Smooth muscle cell (in vitro differentiated cells): Measurements from ENCODE around the gene DENND6A. TPM values are rescaled to one million over a fixed set of nuclear protein-coding genes. Genes with fewer than 3 reads are reported as not detected.

ENCODE experiments used
- DNase-seq: peaks from one replicate; lab custom pipeline; 2025; ENCODE audit not compliant: unreplicated experiment; lab: John Stamatoyannopoulos, UW
- H2AFZ ChIP-seq: fragments of 200-600 bp; sonication (generic); 2 replicates; pipeline ENCODE4 v1.6.0; 2016; ENCODE audit warnings: antibody characterized with exemption, low read depth, mild to moderate bottlenecking
- H3F3A ChIP-seq: fragments of 200-600 bp; sonication (generic); 2 replicates; pipeline ENCODE4 v1.6.0; 2017; ENCODE audit warnings: antibody characterized with exemption, low read depth
- H3K27ac ChIP-seq: fragments of 200-600 bp; sonication (generic); 2 replicates; pipeline ENCODE4 v1.5.1; 2016; ENCODE audit warnings: low read depth, mild to moderate bottlenecking
- H3K27me3 ChIP-seq: fragments of 200-600 bp; sonication (generic); 2 replicates; pipeline ENCODE4 v1.6.1; 2016; ENCODE audit warnings: low read depth, mild to moderate bottlenecking
- H3K36me3 ChIP-seq: fragments of 200-600 bp; sonication (generic); 2 replicates; pipeline ENCODE4 v1.5.1; 2016; ENCODE audit warnings: low read depth
- H3K4me1 ChIP-seq: fragments of 200-600 bp; sonication (generic); 2 replicates; pipeline ENCODE4 v1.5.1; 2016; ENCODE audit warnings: low read depth
- H3K4me2 ChIP-seq: fragments of 200-600 bp; sonication (generic); 2 replicates; pipeline ENCODE4 v1.6.0; 2016; ENCODE audit warnings: mild to moderate bottlenecking
- H3K4me3 ChIP-seq: fragments of 200-600 bp; sonication (generic); 2 replicates; pipeline ENCODE4 v1.5.1; 2016; ENCODE audit warnings: mild to moderate bottlenecking
- H3K79me2 ChIP-seq: fragments of 200-600 bp; sonication (generic); 2 replicates; pipeline ENCODE4 v1.6.0; 2016; ENCODE audit warnings: low read depth, mild to moderate bottlenecking
- H3K9ac ChIP-seq: fragments of 200-600 bp; sonication (generic); 2 replicates; pipeline ENCODE4 v1.6.0; 2016; ENCODE audit warnings: low read depth
- H3K9me3 ChIP-seq: fragments of 200-600 bp; sonication (generic); replicated peaks from 2 replicates; pipeline ENCODE4 v1.5.1; 2016; ENCODE audit warnings: low read depth
- H4K20me1 ChIP-seq: fragments of 200-600 bp; sonication (generic); 2 replicates; pipeline ENCODE4 v1.6.0; 2016; ENCODE audit warnings: low read depth
- WGBS: methylation state at CpG from one replicate; pipeline ENCODE4 v1.1.7; 2016; ENCODE audit warnings: low lambda C conversion rate; 5-methylcytosine and 5-hydroxymethylcytosine counted together
- polyA plus RNA-seq: library from polyadenylated mRNA; unstranded; fragments of >200 nt; fragmentation: Nextera tagmentation; extraction: Ambion mirVana; gene quantifications from 2 replicates; pipeline ENCODE4 v1.2.1, GENCODE V29; 2016
- total RNA-seq: library from RNA; depleted of rRNA; stranded (reverse); fragments of >200 nt; gene quantifications from 2 replicates; pipeline ENCODE4 v1.2.3, GENCODE V29; 2014
- TF ChIP-seq, protein P1 (sequence below): fragments of 200-600 bp; sonication (generic); IDR thresholded peaks from 2 replicates; pipeline ENCODE4 v1.5.1; 2017; ENCODE audit warnings: borderline replicate concordance, mild to moderate bottlenecking, antibody characterized with exemption; ENCODE audit not compliant: insufficient read depth, poor library complexity, severe bottlenecking

DENND6A gene
- total and polyA plus RNA-seq, 2 experiments from 2014 or later = 8.4 to 27.1 TPM

- H3K27me3 ChIP-seq = no peaks in the 10 kb centered on the region
- peaks cover 52% of the 10 kb centered on the region for H4K20me1 ChIP-seq
- DNase-seq = peak; percentile 75
- peak overlapping the region; percentile 99 for H3K9ac ChIP-seq
- TF ChIP-seq, protein P1, sequence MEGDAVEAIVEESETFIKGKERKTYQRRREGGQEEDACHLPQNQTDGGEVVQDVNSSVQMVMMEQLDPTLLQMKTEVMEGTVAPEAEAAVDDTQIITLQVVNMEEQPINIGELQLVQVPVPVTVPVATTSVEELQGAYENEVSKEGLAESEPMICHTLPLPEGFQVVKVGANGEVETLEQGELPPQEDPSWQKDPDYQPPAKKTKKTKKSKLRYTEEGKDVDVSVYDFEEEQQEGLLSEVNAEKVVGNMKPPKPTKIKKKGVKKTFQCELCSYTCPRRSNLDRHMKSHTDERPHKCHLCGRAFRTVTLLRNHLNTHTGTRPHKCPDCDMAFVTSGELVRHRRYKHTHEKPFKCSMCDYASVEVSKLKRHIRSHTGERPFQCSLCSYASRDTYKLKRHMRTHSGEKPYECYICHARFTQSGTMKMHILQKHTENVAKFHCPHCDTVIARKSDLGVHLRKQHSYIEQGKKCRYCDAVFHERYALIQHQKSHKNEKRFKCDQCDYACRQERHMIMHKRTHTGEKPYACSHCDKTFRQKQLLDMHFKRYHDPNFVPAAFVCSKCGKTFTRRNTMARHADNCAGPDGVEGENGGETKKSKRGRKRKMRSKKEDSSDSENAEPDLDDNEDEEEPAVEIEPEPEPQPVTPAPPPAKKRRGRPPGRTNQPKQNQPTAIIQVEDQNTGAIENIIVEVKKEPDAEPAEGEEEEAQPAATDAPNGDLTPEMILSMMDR = no peak
- H2AFZ ChIP-seq = no peak overlapping the region
- H3K9me3 ChIP-seq = no peaks in the 10 kb centered on the region
- 2% methylated on average over 31 of the region's 31 CpGs for WGBS
- H3F3A ChIP-seq = peaks cover 22% of the 10 kb centered on the region
- H3K79me2 ChIP-seq = peaks cover 67% of the 10 kb centered on the region
- no peaks in the 10 kb centered on the region for H3K36me3 ChIP-seq
- H3K27ac ChIP-seq = peak overlapping the region; percentile 98
- H3K4me1 ChIP-seq = peaks cover 26% of the 10 kb centered on the region
- H3K4me2 ChIP-seq = peak overlapping the region; percentile 98
- H3K4me3 ChIP-seq = peak overlapping the region; percentile 100
Observed at GRCh38 chr3:57596495-57597126, 96.3 kb downstream of the DENND6A start.

GRCh38 chr3:57594576-57594975 lies 98.3 kb downstream of the DENND6A start:
- peak overlapping the region; percentile 99 for H3K9ac ChIP-seq
- no peaks in the 10 kb centered on the region for H3K27me3 ChIP-seq
- H3K9me3 ChIP-seq = no peaks in the 10 kb centered on the region
- peaks cover 84% of the 10 kb centered on the region for H3K79me2 ChIP-seq
- H2AFZ ChIP-seq = no peak overlapping the region
- 65% methylated on average over 5 of the region's 5 CpGs for WGBS
- peak overlapping the region; percentile 98 for H3K4me2 ChIP-seq
- DNase-seq = no peak
- H3F3A ChIP-seq = peaks cover 22% of the 10 kb centered on the region
- TF ChIP-seq, protein P1 = no peak
- H3K4me3 ChIP-seq = peak overlapping the region; percentile 100
- H3K4me1 ChIP-seq = peaks cover 26% of the 10 kb centered on the region
- H3K27ac ChIP-seq = peak overlapping the region; percentile 98
- no peaks in the 10 kb centered on the region for H3K36me3 ChIP-seq
- H4K20me1 ChIP-seq = peaks cover 72% of the 10 kb centered on the region

- TF ChIP-seq, protein P1 = no peak
- WGBS = 95% methylated on average over 4 of the region's 4 CpGs
- peak overlapping the region; percentile 98 for H3K27ac ChIP-seq
Observed at GRCh38 chr3:57594144-57594543, 98.7 kb downstream of the DENND6A start.

GRCh38 chr3:57592306-57592705 lies 100.6 kb downstream of the DENND6A start:
- DNase-seq = no peak

More at GRCh38 chr3:57594144-57594543, 98.7 kb downstream of the DENND6A start:
- no peak for DNase-seq
- peaks cover 77% of the 10 kb centered on the region for H4K20me1 ChIP-seq
- H3K79me2 ChIP-seq = peaks cover 84% of the 10 kb centered on the region
- no peaks in the 10 kb centered on the region for H3K9me3 ChIP-seq
- H3K36me3 ChIP-seq = no peaks in the 10 kb centered on the region
- H3K9ac ChIP-seq = peak overlapping the region; percentile 99
- peak overlapping the region; percentile 98 for H3K4me2 ChIP-seq
- peaks cover 26% of the 10 kb centered on the region for H3K4me1 ChIP-seq
- peak overlapping the region; percentile 100 for H3K4me3 ChIP-seq
- no peak overlapping the region for H2AFZ ChIP-seq
- H3F3A ChIP-seq = peaks cover 22% of the 10 kb centered on the region
- no peaks in the 10 kb centered on the region for H3K27me3 ChIP-seq

More at GRCh38 chr3:57592306-57592705, 100.6 kb downstream of the DENND6A start:
- TF ChIP-seq, protein P1 = no peak
- Histone ChIP-seq H3K4me2 (peak overlapping the region; percentile 98), H3F3A (peaks cover 27% of the 10 kb centered on the region), H3K9me3 (no peaks in the 10 kb centered on the region), H3K4me3 (peak overlapping the region; percentile 100), H3K27ac (no peak overlapping the region), H3K79me2 (peaks cover 97% of the 10 kb centered on the region), H4K20me1 (peaks cover 95% of the 10 kb centered on the region), H3K9ac (no peak overlapping the region), H2AFZ (no peak overlapping the region), H3K36me3 (peaks cover 2% of the 10 kb centered on the region), H3K4me1 (peaks cover 20% of the 10 kb centered on the region), H3K27me3 (no peaks in the 10 kb centered on the region)
- WGBS = 77% methylated on average over 6 of the region's 6 CpGs
